ENCODE results near the gene MAGI3. TPM values are rescaled to one million over a fixed set of nuclear protein-coding genes. Genes with fewer than 3 reads are reported as not detected.

The MAGI3 gene
- total and polyA plus RNA-seq, 2 of the 13 experiments (the other 11 are each of a cell fraction or from before 2014, with no cell fraction given), result 4.0 to 11.8 TPM

DNA sequence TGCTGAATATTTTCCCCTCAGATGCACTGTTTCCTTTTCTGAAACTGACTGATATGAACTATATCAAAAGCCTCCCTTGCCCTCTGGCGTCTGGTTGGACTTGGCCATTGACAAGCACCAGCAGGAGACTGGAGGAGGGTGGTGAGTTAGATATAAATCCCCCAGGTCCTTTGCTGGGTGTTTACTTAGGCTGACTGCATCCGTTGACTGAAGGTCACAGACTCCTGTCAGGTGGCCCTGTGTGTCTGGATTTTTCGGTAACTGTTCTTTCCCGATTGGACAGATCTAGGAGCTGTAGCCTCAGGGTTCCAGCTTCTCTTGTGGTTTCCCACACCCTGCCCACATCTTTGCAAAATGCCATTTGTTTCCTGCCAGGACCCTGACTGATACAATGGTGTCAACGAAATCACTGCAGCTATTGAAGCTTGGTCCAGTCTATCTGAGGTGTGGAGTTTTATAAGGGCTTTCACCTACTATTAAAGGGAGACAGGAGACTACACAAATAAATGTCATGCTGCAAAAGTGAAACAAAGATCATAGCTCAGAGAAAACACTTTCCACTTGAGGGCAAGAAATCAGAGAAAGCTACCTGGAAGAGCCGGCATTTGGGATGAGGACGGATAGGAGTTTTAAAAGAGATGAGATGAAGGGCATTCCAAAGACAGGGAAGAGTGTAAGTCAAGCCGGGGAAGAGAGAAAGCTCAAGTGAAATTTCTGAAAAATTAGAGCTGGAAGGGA lies 1.5 kb upstream of the MAGI3 start (continued):
- TF ChIP-seq RBFOX2 (IDR thresholded peaks at IDR 0.05; ENCODE audit: low read depth, low read length) (no peak), ZNF382 (CRISPR knock-in tag; IDR thresholded peaks at IDR 0.05; ENCODE audit: borderline replicate concordance) (no peak), ZSCAN21 (CRISPR knock-in tag; IDR thresholded peaks at IDR 0.05; ENCODE audit: borderline replicate concordance) (no peak), ZNF672 (CRISPR knock-in tag; IDR thresholded peaks at IDR 0.05) (no peak), FOXO1 (CRISPR knock-in tag; IDR thresholded peaks at IDR 0.05) (peak; percentile 60; the same call in 1 of the 2 replicates), AGO1 (IDR thresholded peaks at IDR 0.05; ENCODE audit: low read depth, low read length, poor library complexity, severe bottlenecking) (no peak), NCOA1 (CRISPR knock-in tag; IDR thresholded peaks at IDR 0.05) (no peak), NCOA2 (CRISPR knock-in tag; IDR thresholded peaks at IDR 0.05) (no peak; the same call in 1 of the 2 replicates), ZNF224 (CRISPR knock-in tag; IDR thresholded peaks at IDR 0.05) (no peak), ZNF550 (CRISPR knock-in tag; IDR thresholded peaks at IDR 0.05; ENCODE audit: borderline replicate concordance) (no peak), ZNF761 (CRISPR knock-in tag; conservative IDR thresholded peaks at IDR 0.05) (no peak), FOXK2 (IDR thresholded peaks at IDR 0.05) (no peak), ETV5 (CRISPR knock-in tag; IDR thresholded peaks at IDR 0.05; ENCODE audit: borderline replicate concordance) (peak; percentile 88)
- TF ChIP-seq, protein P1, sequence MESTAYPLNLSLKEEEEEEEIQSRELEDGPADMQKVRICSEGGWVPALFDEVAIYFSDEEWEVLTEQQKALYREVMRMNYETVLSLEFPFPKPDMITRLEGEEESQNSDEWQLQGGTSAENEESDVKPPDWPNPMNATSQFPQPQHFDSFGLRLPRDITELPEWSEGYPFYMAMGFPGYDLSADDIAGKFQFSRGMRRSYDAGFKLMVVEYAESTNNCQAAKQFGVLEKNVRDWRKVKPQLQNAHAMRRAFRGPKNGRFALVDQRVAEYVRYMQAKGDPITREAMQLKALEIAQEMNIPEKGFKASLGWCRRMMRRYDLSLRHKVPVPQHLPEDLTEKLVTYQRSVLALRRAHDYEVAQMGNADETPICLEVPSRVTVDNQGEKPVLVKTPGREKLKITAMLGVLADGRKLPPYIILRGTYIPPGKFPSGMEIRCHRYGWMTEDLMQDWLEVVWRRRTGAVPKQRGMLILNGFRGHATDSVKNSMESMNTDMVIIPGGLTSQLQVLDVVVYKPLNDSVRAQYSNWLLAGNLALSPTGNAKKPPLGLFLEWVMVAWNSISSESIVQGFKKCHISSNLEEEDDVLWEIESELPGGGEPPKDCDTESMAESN (CRISPR knock-in tag; conservative IDR thresholded peaks at IDR 0.05), result no peak
- TF ChIP-seq, protein P2, sequence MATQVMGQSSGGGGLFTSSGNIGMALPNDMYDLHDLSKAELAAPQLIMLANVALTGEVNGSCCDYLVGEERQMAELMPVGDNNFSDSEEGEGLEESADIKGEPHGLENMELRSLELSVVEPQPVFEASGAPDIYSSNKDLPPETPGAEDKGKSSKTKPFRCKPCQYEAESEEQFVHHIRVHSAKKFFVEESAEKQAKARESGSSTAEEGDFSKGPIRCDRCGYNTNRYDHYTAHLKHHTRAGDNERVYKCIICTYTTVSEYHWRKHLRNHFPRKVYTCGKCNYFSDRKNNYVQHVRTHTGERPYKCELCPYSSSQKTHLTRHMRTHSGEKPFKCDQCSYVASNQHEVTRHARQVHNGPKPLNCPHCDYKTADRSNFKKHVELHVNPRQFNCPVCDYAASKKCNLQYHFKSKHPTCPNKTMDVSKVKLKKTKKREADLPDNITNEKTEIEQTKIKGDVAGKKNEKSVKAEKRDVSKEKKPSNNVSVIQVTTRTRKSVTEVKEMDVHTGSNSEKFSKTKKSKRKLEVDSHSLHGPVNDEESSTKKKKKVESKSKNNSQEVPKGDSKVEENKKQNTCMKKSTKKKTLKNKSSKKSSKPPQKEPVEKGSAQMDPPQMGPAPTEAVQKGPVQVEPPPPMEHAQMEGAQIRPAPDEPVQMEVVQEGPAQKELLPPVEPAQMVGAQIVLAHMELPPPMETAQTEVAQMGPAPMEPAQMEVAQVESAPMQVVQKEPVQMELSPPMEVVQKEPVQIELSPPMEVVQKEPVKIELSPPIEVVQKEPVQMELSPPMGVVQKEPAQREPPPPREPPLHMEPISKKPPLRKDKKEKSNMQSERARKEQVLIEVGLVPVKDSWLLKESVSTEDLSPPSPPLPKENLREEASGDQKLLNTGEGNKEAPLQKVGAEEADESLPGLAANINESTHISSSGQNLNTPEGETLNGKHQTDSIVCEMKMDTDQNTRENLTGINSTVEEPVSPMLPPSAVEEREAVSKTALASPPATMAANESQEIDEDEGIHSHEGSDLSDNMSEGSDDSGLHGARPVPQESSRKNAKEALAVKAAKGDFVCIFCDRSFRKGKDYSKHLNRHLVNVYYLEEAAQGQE (IDR thresholded peaks at IDR 0.05; ENCODE audit: borderline replicate concordance in 1 of 2, low read depth in 1 of 2, low read length in 2 of 2), result no peak
- TF ChIP-seq, protein P3, sequence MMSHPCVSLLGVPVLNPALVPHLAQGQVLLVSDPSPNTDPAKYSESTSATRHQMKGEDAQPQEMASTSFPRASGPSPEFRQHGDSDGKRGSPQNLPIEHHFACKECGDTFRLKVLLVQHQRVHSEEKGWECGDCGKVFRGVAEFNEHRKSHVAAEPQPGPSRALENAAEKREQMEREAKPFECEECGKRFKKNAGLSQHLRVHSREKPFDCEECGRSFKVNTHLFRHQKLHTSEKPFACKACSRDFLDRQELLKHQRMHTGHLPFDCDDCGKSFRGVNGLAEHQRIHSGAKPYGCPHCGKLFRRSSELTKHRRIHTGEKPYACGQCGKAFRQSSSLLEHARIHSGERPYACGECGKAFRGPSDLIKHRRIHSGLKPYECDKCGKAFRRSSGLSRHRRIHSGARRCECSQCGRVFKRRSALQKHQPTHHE (CRISPR knock-in tag; IDR thresholded peaks at IDR 0.05; ENCODE audit: borderline replicate concordance), result no peak
- TF ChIP-seq, protein P4, sequence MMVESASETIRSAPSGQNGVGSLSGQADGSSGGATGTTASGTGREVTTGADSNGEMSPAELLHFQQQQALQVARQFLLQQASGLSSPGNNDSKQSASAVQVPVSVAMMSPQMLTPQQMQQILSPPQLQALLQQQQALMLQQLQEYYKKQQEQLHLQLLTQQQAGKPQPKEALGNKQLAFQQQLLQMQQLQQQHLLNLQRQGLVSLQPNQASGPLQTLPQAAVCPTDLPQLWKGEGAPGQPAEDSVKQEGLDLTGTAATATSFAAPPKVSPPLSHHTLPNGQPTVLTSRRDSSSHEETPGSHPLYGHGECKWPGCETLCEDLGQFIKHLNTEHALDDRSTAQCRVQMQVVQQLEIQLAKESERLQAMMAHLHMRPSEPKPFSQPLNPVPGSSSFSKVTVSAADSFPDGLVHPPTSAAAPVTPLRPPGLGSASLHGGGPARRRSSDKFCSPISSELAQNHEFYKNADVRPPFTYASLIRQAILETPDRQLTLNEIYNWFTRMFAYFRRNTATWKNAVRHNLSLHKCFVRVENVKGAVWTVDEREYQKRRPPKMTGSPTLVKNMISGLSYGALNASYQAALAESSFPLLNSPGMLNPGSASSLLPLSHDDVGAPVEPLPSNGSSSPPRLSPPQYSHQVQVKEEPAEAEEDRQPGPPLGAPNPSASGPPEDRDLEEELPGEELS (CRISPR knock-in tag; IDR thresholded peaks at IDR 0.05), result peak; percentile 56
- TF ChIP-seq, protein P5, sequence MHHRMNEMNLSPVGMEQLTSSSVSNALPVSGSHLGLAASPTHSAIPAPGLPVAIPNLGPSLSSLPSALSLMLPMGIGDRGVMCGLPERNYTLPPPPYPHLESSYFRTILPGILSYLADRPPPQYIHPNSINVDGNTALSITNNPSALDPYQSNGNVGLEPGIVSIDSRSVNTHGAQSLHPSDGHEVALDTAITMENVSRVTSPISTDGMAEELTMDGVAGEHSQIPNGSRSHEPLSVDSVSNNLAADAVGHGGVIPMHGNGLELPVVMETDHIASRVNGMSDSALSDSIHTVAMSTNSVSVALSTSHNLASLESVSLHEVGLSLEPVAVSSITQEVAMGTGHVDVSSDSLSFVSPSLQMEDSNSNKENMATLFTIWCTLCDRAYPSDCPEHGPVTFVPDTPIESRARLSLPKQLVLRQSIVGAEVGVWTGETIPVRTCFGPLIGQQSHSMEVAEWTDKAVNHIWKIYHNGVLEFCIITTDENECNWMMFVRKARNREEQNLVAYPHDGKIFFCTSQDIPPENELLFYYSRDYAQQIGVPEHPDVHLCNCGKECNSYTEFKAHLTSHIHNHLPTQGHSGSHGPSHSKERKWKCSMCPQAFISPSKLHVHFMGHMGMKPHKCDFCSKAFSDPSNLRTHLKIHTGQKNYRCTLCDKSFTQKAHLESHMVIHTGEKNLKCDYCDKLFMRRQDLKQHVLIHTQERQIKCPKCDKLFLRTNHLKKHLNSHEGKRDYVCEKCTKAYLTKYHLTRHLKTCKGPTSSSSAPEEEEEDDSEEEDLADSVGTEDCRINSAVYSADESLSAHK (CRISPR knock-in tag; IDR thresholded peaks at IDR 0.05; ENCODE audit: borderline replicate concordance), result no peak
